H1 (cell line): ENCODE results near the gene ITGA6. TPM values are rescaled to one million over a fixed set of nuclear protein-coding genes. Genes with fewer than 3 reads are reported as not detected.

ENCODE experiments used
- CTCF ChIA-PET: fragments of 300-600 bp; sonication (Branson Sonifier 250); formaldehyde crosslinking; loops from one replicate; lab custom pipeline; 2021; ENCODE audit not compliant: partially characterized antibody; lab: Charles Lee
- POLR2A ChIA-PET: fragments of 300-600 bp; sonication (Branson Sonifier 250); formaldehyde crosslinking; loops from one replicate; lab custom pipeline; 2021; ENCODE audit warnings: inconsistent platforms; ENCODE audit not compliant: partially characterized antibody; lab: Charles Lee
- DNase-seq, 2 experiments: peaks; one replicate each; pipeline versions ENCODE4 v3.0.0 to v3.0.0-alpha.2; 2010 to 2022; ENCODE audit warnings: low spot score in 2 of 2, low read depth in 1 of 2, mixed read lengths in 1 of 2
- FAIRE-seq: peaks from 2 replicates; lab custom pipeline; 2011; peaks lifted over from hg19 to GRCh38; lab: Jason Lieb, UNC
- H2AFZ ChIP-seq: 2 replicates; pipeline ENCODE4 v1.8.1; 2012; ENCODE audit warnings: low read length, inconsistent platforms
- H2AK5ac ChIP-seq: 2 replicates; pipeline ENCODE4 v1.6.1; 2013; ENCODE audit warnings: low read depth, low read length
- H2BK120ac ChIP-seq: replicated peaks from 2 replicates; pipeline ENCODE3; 2013; ENCODE audit warnings: low read depth, low read length, inconsistent platforms
- H2BK12ac ChIP-seq: 2 replicates; pipeline ENCODE4 v1.6.1; 2013; ENCODE audit warnings: low read depth, low read length
- H2BK15ac ChIP-seq: 2 replicates; pipeline ENCODE4 v1.6.1; 2013; ENCODE audit warnings: low read length
- H2BK20ac ChIP-seq: 2 replicates; pipeline ENCODE4 v1.6.1; 2013; ENCODE audit warnings: low read length
- H2BK5ac ChIP-seq: 2 replicates; pipeline ENCODE4 v1.6.1; 2013; ENCODE audit warnings: low read depth, low read length
- H3K14ac ChIP-seq: 2 replicates; pipeline ENCODE4 v1.6.1; 2013; ENCODE audit warnings: inconsistent platforms; ENCODE audit not compliant: insufficient read length
- H3K18ac ChIP-seq: 2 replicates; pipeline ENCODE4 v1.6.1; 2013; ENCODE audit warnings: low read length; ENCODE audit errors: extremely low read depth
- H3K23ac ChIP-seq: 2 replicates; pipeline ENCODE4 v1.6.1; 2013; ENCODE audit warnings: inconsistent platforms; ENCODE audit not compliant: insufficient read length
- H3K23me2 ChIP-seq: 2 replicates; pipeline ENCODE4 v1.6.1; 2013; ENCODE audit warnings: low read depth, low read length
- H3K27ac ChIP-seq: 2 replicates; pipeline ENCODE4 v1.6.1; 2011; ENCODE audit warnings: low read depth, low read length, inconsistent platforms
- H3K27me3 ChIP-seq, 4 experiments: replicated peaks in 1 of 4; 1 replicate in 1 of 4; 2 replicates in 3 of 4; pipeline versions ENCODE4 v1.6.1 to v1.8.1; 2011 to 2013; ENCODE audit warnings: low read length in 3 of 4, mild to moderate bottlenecking in 3 of 4, inconsistent platforms in 2 of 4, mixed read lengths in 2 of 4, moderate library complexity in 1 of 4; ENCODE audit not compliant: control insufficient read depth in 3 of 4, insufficient read depth in 3 of 4; ENCODE audit errors: extremely low read depth in 1 of 4
- H3K36me3 ChIP-seq, 4 experiments: 2 replicates each; pipeline versions ENCODE4 v1.6.1 to v1.8.1; 2011 to 2013; ENCODE audit warnings: mild to moderate bottlenecking in 4 of 4, low read length in 3 of 4, moderate library complexity in 2 of 4, control low read depth in 1 of 4, inconsistent platforms in 1 of 4; ENCODE audit not compliant: insufficient read depth in 4 of 4, control insufficient read depth in 2 of 4
- H3K4ac ChIP-seq: replicated peaks from 2 replicates; pipeline ENCODE3; 2013; ENCODE audit warnings: low read length, low read depth, mixed read lengths, inconsistent platforms; ENCODE audit not compliant: insufficient read length
- H3K4me1 ChIP-seq, 4 experiments: replicated peaks in 1 of 4; 1 replicate in 1 of 4; 2 replicates in 3 of 4; pipeline versions ENCODE4 v1.6.1 to v1.8.1; 2011 to 2013; ENCODE audit warnings: low read length in 3 of 4, inconsistent platforms in 2 of 4, mixed read lengths in 1 of 4; ENCODE audit not compliant: insufficient read depth in 4 of 4, control insufficient read depth in 3 of 4
- H3K4me2 ChIP-seq, 2 experiments: 2 replicates each; pipeline versions ENCODE4 v1.6.1 to v1.8.1; 2011 to 2013; ENCODE audit warnings: low read depth in 2 of 2, low read length in 2 of 2, control low read depth in 1 of 2, inconsistent platforms in 1 of 2, mild to moderate bottlenecking in 1 of 2; ENCODE audit not compliant: insufficient read depth in 1 of 2
- H3K4me3 ChIP-seq, 4 experiments: fragments of 200-600, 300-600 bp in 1 of 4; sonication (generic), shearing (Covaris generic), sonication (Bioruptor Twin) in 1 of 4; 2 replicates each; pipeline versions ENCODE4 v1.5.1 to v1.8.1; 2011 to 2016; ENCODE audit warnings: low read length in 4 of 4, low read depth in 3 of 4, control low read depth in 2 of 4, inconsistent platforms in 2 of 4, mild to moderate bottlenecking in 2 of 4, mixed read lengths in 1 of 4, moderate library complexity in 1 of 4; ENCODE audit not compliant: insufficient read depth in 2 of 4; ENCODE audit errors: extremely low read depth in 1 of 4
- H3K56ac ChIP-seq: replicated peaks from 2 replicates; pipeline ENCODE3; 2013; ENCODE audit warnings: low read depth, mild to moderate bottlenecking, mixed read lengths, low read length, inconsistent platforms; ENCODE audit not compliant: insufficient read length
- H3K79me1 ChIP-seq: 2 replicates; pipeline ENCODE4 v1.6.1; 2013; ENCODE audit warnings: low read depth, low read length, control low read depth
- H3K79me2 ChIP-seq, 2 experiments: 2 replicates each; pipeline versions ENCODE4 v1.6.1 to v1.8.1; 2012 to 2013; ENCODE audit warnings: low read length in 2 of 2, mild to moderate bottlenecking in 2 of 2, inconsistent platforms in 1 of 2; ENCODE audit not compliant: insufficient read depth in 2 of 2, control insufficient read depth in 1 of 2
- H3K9ac ChIP-seq, 4 experiments: replicated peaks in 1 of 4; 1 replicate in 1 of 4; 2 replicates in 3 of 4; pipeline versions ENCODE4 v1.6.1 to v1.8.1; 2011 to 2013; ENCODE audit warnings: low read depth in 3 of 4, low read length in 3 of 4, control low read depth in 2 of 4, mild to moderate bottlenecking in 2 of 4, moderate library complexity in 2 of 4, inconsistent platforms in 1 of 4; ENCODE audit errors: extremely low read depth in 1 of 4
- H3K9me3 ChIP-seq, 2 experiments: 2 replicates each; pipeline versions ENCODE4 v1.6.1 to v1.8.1; 2012 to 2013; ENCODE audit warnings: mild to moderate bottlenecking in 2 of 2, moderate library complexity in 2 of 2, control low read depth in 1 of 2, inconsistent platforms in 1 of 2, low read depth in 1 of 2, low read length in 1 of 2, mixed read lengths in 1 of 2; ENCODE audit not compliant: insufficient read depth in 2 of 2
- H4K20me1 ChIP-seq, 2 experiments: replicated peaks in 1 of 2; 2 replicates each; pipeline versions ENCODE3 to v1.8.1; 2011 to 2013; ENCODE audit warnings: inconsistent platforms in 2 of 2, low read length in 2 of 2, mild to moderate bottlenecking in 1 of 2; ENCODE audit not compliant: insufficient read depth in 2 of 2, control insufficient read depth in 1 of 2
- H4K5ac ChIP-seq: 2 replicates; pipeline ENCODE4 v1.6.1; 2013; ENCODE audit warnings: low read length, low read depth, mixed read lengths, inconsistent platforms; ENCODE audit not compliant: insufficient read length
- H4K8ac ChIP-seq: 2 replicates; pipeline ENCODE4 v1.8.0; 2013; ENCODE audit warnings: mild to moderate bottlenecking, moderate library complexity, low read length, inconsistent platforms; ENCODE audit not compliant: insufficient read depth; ENCODE audit errors: extremely low read depth
- H4K91ac ChIP-seq: replicated peaks from 2 replicates; pipeline ENCODE3; 2013; ENCODE audit warnings: low read length, mixed read lengths, inconsistent platforms; ENCODE audit not compliant: insufficient read length
- CHD1 ChIP-seq: IDR thresholded peaks from 2 replicates; pipeline ENCODE4 v1.6.1; 2012; ENCODE audit warnings: low read depth, low read length, improper control_type of control experiment
- GABPA ChIP-seq: IDR thresholded peaks from 2 replicates; pipeline ENCODE4 v1.6.1; 2011; ENCODE audit warnings: mild to moderate bottlenecking, low read length, moderate library complexity, borderline replicate concordance; ENCODE audit not compliant: insufficient read depth
- GTF2F1 ChIP-seq: IDR thresholded peaks from 2 replicates; pipeline ENCODE4 v1.6.1; 2012; ENCODE audit warnings: low read depth, low read length, improper control_type of control experiment, borderline replicate concordance
- KDM5A ChIP-seq: fragments of 200-600 bp; IDR thresholded peaks from 2 replicates; pipeline ENCODE4 v1.7.1; 2012; ENCODE audit warnings: mild to moderate bottlenecking, low read length, inconsistent platforms, mixed read lengths
- PHF8 ChIP-seq: fragments of 200-600 bp; sonication (generic); conservative IDR thresholded peaks from 2 replicates; pipeline ENCODE4 v1.7.1; 2012; ENCODE audit warnings: low read depth, mild to moderate bottlenecking, inconsistent platforms, low read length, moderate library complexity
- RNF2 ChIP-seq: fragments of 200-900, 300-1000 bp; sonication (generic); IDR thresholded peaks from 2 replicates; pipeline ENCODE4 v1.7.1; 2016; ENCODE audit warnings: borderline replicate concordance, low read depth, mild to moderate bottlenecking, antibody characterized with exemption, low read length; ENCODE audit not compliant: poor library complexity, severe bottlenecking; ENCODE audit errors: missing control alignments
- SP1 ChIP-seq: IDR thresholded peaks from 2 replicates; pipeline ENCODE4 v1.6.1; 2011; ENCODE audit warnings: low read depth, low read length
- SP4 ChIP-seq: IDR thresholded peaks from 2 replicates; pipeline ENCODE4 v1.6.1; 2012; ENCODE audit warnings: low read length, inconsistent platforms
- TCF12 ChIP-seq: IDR thresholded peaks from 2 replicates; pipeline ENCODE4 v1.6.1; 2011; ENCODE audit warnings: low read depth, mild to moderate bottlenecking, low read length
- TEAD4 ChIP-seq: IDR thresholded peaks from 2 replicates; pipeline ENCODE4 v1.6.1; 2012; ENCODE audit warnings: low read depth, low read length, inconsistent platforms, mixed read lengths
- polyA plus RNA-seq, 7 experiments: library from polyadenylated mRNA; depleted of rRNA in 3 of 7; stranded (reverse) in 5 of 7; unstranded in 2 of 7; fragments of >200 nt in 5 of 7; fragments of 200-250 nt in 2 of 7; gene quantifications; 1 replicate in 5 of 7; 2 replicates in 1 of 7; 4 replicates in 1 of 7; pipeline versions ENCODE4 v1.2.1 to v1.2.3, GENCODE V29; 2011 to 2013; ENCODE audit warnings: missing spikeins in 2 of 7, mixed read lengths in 2 of 7
- total RNA-seq: library from RNA; stranded (reverse); fragmentation: NEBNext Ultra II Directional; extraction: Animal tissue kit (Norgen Biotek cat#: 25700); gene quantifications from 2 replicates; pipeline ENCODE4 v1.2.1, GENCODE V29; 2021
- TF ChIP-seq, protein P1 (sequence below): IDR thresholded peaks from 2 replicates; pipeline ENCODE4 v1.6.1; 2011; ENCODE audit warnings: low read length, improper control_type of control experiment

ITGA6 gene
- total and polyA plus RNA-seq, 2 of the 8 experiments (the other 6 are each of a cell fraction or from before 2014, with no cell fraction given) = 26.9 to 118 TPM

DNA sequence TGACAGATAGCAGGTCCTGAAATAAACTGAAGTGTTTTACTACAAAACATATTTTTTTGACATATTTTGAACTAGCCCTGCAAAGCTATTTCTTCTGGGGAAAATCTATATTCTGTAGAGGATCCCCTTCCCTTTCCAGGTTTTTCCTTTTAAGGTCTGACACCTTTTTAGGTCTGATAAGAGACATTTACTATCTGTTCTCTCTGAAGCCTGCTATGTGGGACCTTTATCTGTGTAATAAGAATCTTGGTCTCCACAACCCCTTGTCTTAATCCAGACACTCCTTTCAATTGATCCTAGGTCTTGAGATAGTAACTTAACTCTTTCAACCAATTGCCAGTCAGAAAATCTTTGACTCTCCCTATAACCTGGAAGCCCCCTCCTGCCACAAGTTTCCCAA lies 123.0 kb downstream of the ITGA6 start:
- no peak overlapping the region for H3K56ac ChIP-seq
- TF ChIP-seq TCF12 (no peak), GTF2F1 (no peak), GABPA (no peak), CHD1 (no peak), PHF8 (no peak), SP4 (no peak), TEAD4 (no peak), RNF2 (no peak), KDM5A (no peak), SP1 (no peak)
- TF ChIP-seq, protein P1, sequence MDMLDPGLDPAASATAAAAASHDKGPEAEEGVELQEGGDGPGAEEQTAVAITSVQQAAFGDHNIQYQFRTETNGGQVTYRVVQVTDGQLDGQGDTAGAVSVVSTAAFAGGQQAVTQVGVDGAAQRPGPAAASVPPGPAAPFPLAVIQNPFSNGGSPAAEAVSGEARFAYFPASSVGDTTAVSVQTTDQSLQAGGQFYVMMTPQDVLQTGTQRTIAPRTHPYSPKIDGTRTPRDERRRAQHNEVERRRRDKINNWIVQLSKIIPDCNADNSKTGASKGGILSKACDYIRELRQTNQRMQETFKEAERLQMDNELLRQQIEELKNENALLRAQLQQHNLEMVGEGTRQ = no peak
- no peaks in the 10 kb centered on the region for H4K20me1 ChIP-seq
- H2BK120ac ChIP-seq = peak overlapping the region; percentile 7
- H2BK20ac ChIP-seq = peak overlapping the region; percentile 91; the same call in 1 of the 2 replicates
- H3K9me3 ChIP-seq = peaks cover 5 to 17% of the 10 kb centered on the region in 2 experiments; a peak in 3 of 4 replicates
- H3K4me2 ChIP-seq = peak overlapping the region in 1 of 2 experiments; percentile 25; a peak in 1 of 4 replicates
- H3K79me2 ChIP-seq = 0 out of 4 replicates have a peak, but pooled peaks cover 0 to 7% of the 10 kb centered on the region in 2 experiments
- peaks cover 0 to 5% (median 2%) of the 10 kb centered on the region in 4 experiments; a peak in 2 of 8 replicates for H3K36me3 ChIP-seq
- H3K4me1 ChIP-seq = peaks cover 4 to 22% (median 21%) of the 10 kb centered on the region in 4 experiments; a peak in 6 of 7 replicates
- no peak overlapping the region for H4K8ac ChIP-seq
- ChIA-PET POLR2A (interaction anchor here (1.1 to 1.5 kb wide), 2 partner anchors 10 to 11 kb away, joined by 3 to 4 read pairs; no protein-coding TSS in a partner anchor), CTCF (interaction anchor here (1.0 kb wide), 1 partner anchor 65 kb away, joined by 4 read pairs; no protein-coding TSS in a partner anchor)
- H2BK5ac ChIP-seq = peak overlapping the region; percentile 91; the same call in 1 of the 2 replicates
- H3K4me3 ChIP-seq = no peak overlapping the region
- H2BK15ac ChIP-seq = no peak overlapping the region
- H3K4ac ChIP-seq = no peak overlapping the region
- H3K9ac ChIP-seq = no peak overlapping the region
- H2AK5ac ChIP-seq = peak overlapping the region; percentile 65; the same call in 1 of the 2 replicates
- H3K79me1 ChIP-seq = no peaks in the 10 kb centered on the region
- peak overlapping the region; percentile 93; the same call in 1 of the 2 replicates for H2BK12ac ChIP-seq
- peak overlapping the region; percentile 30 for H4K91ac ChIP-seq
- no peak overlapping the region for H3K14ac ChIP-seq
- peak overlapping the region; percentile 95 for H3K18ac ChIP-seq
- no peak for DNase-seq
- H3K23me2 ChIP-seq = peaks cover 3% of the 10 kb centered on the region
- H3K27ac ChIP-seq = no peak overlapping the region
- H2AFZ ChIP-seq = no peak overlapping the region
- no peak overlapping the region for H3K23ac ChIP-seq
- no peak for FAIRE-seq
- peak overlapping the region; percentile 14 for H4K5ac ChIP-seq
- H3K27me3 ChIP-seq = no peaks in the 10 kb centered on the region
